Activated T-helper 17 cell treated with anti-CD3 and anti-CD28 coated beads, Interleukin-2, amount 50 U/mL, for 72 hours (primary cell): ENCODE results near the gene PCNA. TPM values are rescaled to one million over a fixed set of nuclear protein-coding genes. Genes with fewer than 3 reads are reported as not detected.
A peak's percentile ranks its signal among the peaks of the same experiment; 100 is the strongest.
"Not testable (repeated sequence)": the region's sequence is repeated elsewhere in the genome, so short reads cannot be mapped to it uniquely, and the experiment has no call there.

Source experiments
- ATAC-seq: fragments of 150-1000 bp; cut with Tn5 transposase; replicated peaks from 2 replicates; pipeline ENCODE4 v1.10.0; 2021; ENCODE audit warnings: mild to moderate bottlenecking, moderate library complexity
- H3K27ac Mint-ChIP-seq: one replicate; pipeline ENCODE4 v1.8.0; 2022; ENCODE audit warnings: mixed read lengths
- H3K27me3 Mint-ChIP-seq: one replicate; pipeline ENCODE4 v1.8.0; 2022; ENCODE audit warnings: mixed read lengths
- H3K36me3 Mint-ChIP-seq: one replicate; pipeline ENCODE4 v1.8.0; 2022; ENCODE audit warnings: low read depth, mild to moderate bottlenecking, mixed read lengths
- H3K4me1 Mint-ChIP-seq: one replicate; pipeline ENCODE4 v1.8.0; 2022; ENCODE audit warnings: mixed read lengths
- H3K4me3 Mint-ChIP-seq: one replicate; pipeline ENCODE4 v1.8.0; 2022; ENCODE audit warnings: mild to moderate bottlenecking, mixed read lengths
- H3K9me3 Mint-ChIP-seq: one replicate; pipeline ENCODE4 v1.8.0; 2022; ENCODE audit warnings: mixed read lengths
- total RNA-seq, 2 donors: library from RNA; stranded (reverse); gene quantifications; one replicate each; pipeline ENCODE4 v1.2.3, GENCODE V29; 2022

PCNA gene
- total RNA-seq, 2 donors from 2014 or later, result 346 to 572 TPM

GRCh38 chr20:5072756-5073659, 46.8 kb downstream of the PCNA start:
- no peaks in the 10 kb centered on the region for H3K27me3 Mint-ChIP-seq
- H3K27ac Mint-ChIP-seq, result peak overlapping the region; percentile 56
- no peaks in the 10 kb centered on the region for H3K9me3 Mint-ChIP-seq
- H3K36me3 Mint-ChIP-seq, result no peaks in the 10 kb centered on the region
- no peak for ATAC-seq
- no peak overlapping the region for H3K4me3 Mint-ChIP-seq
- peaks cover 5% of the 10 kb centered on the region for H3K4me1 Mint-ChIP-seq

- H3K27me3 Mint-ChIP-seq, H3K27ac Mint-ChIP-seq, H3K36me3 Mint-ChIP-seq, H3K4me3 Mint-ChIP-seq, ATAC-seq, H3K9me3 Mint-ChIP-seq, H3K4me1 Mint-ChIP-seq: not testable (repeated sequence)
These were observed 47.8 kb downstream of the PCNA start for GRCh38 chr20:5071942-5072341.

DNA sequence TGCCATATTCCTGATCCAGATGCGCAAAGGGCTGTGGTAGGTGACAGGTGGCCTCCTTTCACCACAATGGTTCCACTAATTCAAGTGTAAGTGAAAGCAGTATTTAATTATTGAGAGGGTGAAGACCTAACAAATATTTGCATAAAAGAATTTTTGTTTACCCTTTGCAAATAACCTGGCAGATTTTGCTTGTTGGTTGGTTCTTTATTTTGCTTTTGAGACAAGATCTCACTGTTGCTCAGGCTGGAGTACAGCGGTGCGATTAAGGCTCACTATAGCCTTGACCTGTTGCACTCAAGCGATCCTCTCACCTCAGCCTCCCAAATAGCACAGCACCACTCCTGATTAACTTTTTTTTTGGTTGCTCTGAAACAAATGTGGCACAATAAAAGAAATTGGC, 49.2 kb downstream of the PCNA start:
- H3K4me1 Mint-ChIP-seq, result no peaks in the 10 kb centered on the region
- ATAC-seq, result no peak
- H3K4me3 Mint-ChIP-seq, result no peak overlapping the region
- H3K36me3 Mint-ChIP-seq, result no peaks in the 10 kb centered on the region
- no peaks in the 10 kb centered on the region for H3K27me3 Mint-ChIP-seq
- no peaks in the 10 kb centered on the region for H3K9me3 Mint-ChIP-seq
- no peak overlapping the region for H3K27ac Mint-ChIP-seq

DNA sequence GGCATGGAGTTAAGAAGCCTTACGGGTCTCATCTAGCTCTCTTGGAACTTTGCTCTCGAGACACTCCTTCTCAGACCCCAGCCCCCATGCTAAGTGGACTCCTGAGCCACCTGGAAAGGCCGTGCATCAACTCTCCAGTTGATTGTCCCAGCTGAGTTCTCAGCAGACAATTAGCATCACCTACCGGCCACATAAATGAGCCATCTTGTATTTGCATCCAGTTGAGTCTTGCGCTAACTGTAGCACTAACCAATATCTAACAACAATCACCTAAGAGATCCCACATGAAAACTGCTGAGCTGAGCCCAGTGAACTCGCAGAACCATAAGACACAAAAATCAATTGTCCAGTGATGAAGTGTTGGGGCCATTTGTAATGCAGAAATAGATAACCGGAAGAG, 49.7 kb downstream of the PCNA start:
- no peak for ATAC-seq
- H3K4me1 Mint-ChIP-seq, result no peaks in the 10 kb centered on the region
- no peak overlapping the region for H3K4me3 Mint-ChIP-seq
- no peaks in the 10 kb centered on the region for H3K36me3 Mint-ChIP-seq
- H3K9me3 Mint-ChIP-seq, result no peaks in the 10 kb centered on the region
- H3K27ac Mint-ChIP-seq, result no peak overlapping the region
- H3K27me3 Mint-ChIP-seq, result no peaks in the 10 kb centered on the region

DNA sequence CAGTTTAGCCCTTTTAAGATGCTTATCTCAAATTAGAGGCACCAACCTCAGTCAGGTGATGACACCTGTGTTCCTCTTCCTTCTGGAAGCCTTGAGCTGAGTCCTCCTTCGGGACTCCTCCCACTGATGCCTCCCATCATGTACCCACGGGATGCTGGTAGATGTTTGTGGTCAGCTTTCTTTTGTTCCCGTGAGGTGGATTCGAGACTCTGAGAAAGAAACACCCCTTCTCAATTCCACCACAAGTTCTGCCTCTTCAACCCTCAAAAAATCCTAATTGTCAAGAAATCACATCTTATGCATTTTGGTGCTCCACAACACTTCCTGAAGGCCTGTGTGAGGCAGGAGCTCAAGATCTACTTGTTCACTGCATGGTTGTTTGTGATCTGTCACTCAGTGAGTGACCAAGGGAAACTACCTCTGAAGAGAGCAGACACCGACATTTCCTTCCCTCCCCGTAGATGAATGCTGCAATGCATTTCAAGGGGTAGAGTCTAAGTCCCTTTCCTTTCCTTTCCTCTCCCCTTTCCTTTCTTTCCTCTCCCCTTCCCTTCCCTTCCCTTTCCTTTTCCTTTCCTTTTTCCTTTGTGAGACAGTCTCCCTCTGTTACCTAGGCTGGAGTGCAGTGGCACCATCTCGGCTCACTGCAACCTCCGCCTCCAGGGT, 50.5 kb downstream of the PCNA start:
- H3K36me3 Mint-ChIP-seq, result no peaks in the 10 kb centered on the region
- no peak overlapping the region for H3K27ac Mint-ChIP-seq
- no peaks in the 10 kb centered on the region for H3K9me3 Mint-ChIP-seq
- H3K4me3 Mint-ChIP-seq, result no peak overlapping the region
- no peaks in the 10 kb centered on the region for H3K27me3 Mint-ChIP-seq
- ATAC-seq, result no peak
- no peaks in the 10 kb centered on the region for H3K4me1 Mint-ChIP-seq

DNA sequence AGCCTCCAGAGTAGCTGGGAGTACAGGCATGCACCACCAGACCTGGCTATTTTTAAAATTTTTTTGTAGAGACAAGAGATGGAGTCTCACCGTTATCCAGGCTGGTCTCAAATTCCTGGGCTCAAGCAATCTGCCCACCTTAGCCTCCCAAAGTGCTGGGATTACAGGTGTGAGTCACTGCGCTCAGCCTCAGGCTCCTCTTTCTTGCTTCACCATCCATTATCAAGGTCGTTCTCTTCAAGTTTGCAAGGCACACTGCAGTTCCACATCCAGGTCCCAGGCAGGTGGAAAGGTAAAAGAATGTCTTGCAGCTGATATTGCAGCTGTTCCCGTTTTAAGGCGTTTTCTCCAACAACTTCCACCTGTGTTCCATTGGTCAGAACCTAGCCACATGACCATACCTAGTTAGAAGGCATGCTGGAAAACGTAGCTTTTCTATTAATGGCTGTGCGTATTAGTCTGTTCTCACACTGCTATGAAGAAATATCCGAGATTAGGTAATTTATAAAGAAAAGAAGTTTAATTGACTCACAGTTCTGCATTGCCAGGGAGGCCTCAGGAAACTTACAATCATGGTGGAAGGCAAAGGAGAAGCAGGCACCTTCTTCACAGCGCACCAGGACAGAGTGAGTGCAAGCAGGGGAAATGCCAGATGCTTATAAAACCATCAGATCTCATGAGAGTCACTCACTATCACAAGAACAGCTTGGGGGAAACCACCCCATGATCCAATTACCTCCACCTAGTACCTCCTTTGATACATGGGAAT, 51.7 kb downstream of the PCNA start:
- Mint-ChIP-seq H3K27me3 (no peaks in the 10 kb centered on the region), H3K4me3 (no peak overlapping the region), H3K27ac (no peak overlapping the region), H3K36me3 (no peaks in the 10 kb centered on the region), H3K4me1 (no peaks in the 10 kb centered on the region), H3K9me3 (no peaks in the 10 kb centered on the region)
- no peak for ATAC-seq

- peak; percentile 75 for ATAC-seq
- H3K4me3 Mint-ChIP-seq, result no peak overlapping the region
- H3K36me3 Mint-ChIP-seq, result no peaks in the 10 kb centered on the region
- H3K27me3 Mint-ChIP-seq, result no peaks in the 10 kb centered on the region
- H3K9me3 Mint-ChIP-seq, result no peaks in the 10 kb centered on the region
- no peak overlapping the region for H3K27ac Mint-ChIP-seq
- no peaks in the 10 kb centered on the region for H3K4me1 Mint-ChIP-seq
These were observed 53.8 kb downstream of the PCNA start for GRCh38 chr20:5065879-5066383.

DNA sequence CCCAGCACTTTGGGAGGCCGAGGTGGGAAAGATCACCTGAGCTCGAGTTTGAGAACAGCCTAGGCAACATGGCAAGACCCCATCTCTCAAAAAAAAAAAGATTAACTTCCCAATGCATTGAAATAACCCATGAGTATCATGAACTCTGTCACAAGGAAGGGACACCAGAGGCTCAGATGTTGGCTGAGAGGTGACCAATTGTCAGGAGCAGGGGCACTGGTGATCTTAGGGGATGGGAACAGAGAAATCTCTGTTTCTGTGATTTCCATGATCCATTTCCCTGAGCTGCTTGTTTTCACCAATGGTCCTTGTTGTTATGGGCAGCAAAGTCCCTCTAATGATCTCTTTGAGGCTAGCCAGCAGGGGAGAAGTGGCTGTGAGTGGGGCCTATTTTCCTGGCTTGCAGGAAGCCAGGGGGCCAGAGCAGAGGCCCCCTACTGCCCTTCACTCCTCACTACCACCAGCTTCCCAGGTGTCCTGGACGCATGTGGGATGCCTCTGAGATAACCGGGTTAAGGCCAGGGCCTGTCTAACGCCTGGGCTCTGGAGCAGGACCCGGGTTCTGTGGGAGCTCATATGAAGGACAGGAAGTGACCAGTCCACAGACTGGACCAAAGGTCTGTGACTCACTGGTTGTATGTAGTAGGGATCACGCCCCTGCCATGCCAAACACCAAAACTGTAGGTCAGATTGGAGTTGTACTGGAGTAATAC, 54.4 kb downstream of the PCNA start:
- no peaks in the 10 kb centered on the region for H3K4me1 Mint-ChIP-seq
- no peaks in the 10 kb centered on the region for H3K9me3 Mint-ChIP-seq
- no peak overlapping the region for H3K4me3 Mint-ChIP-seq
- no peaks in the 10 kb centered on the region for H3K36me3 Mint-ChIP-seq
- H3K27ac Mint-ChIP-seq, result no peak overlapping the region
- ATAC-seq, result no peak
- no peaks in the 10 kb centered on the region for H3K27me3 Mint-ChIP-seq

Other genes starting within 250 kb of the PCNA start
- 10 to 100 TPM in 1 of 2 donors, 1 to 10 TPM in 1; 9.0 to 17.2 TPM for gene SLC23A2, start 118.4 kb downstream of the PCNA start, total RNA-seq
- 10 to 100 TPM; 50.6 to 64.2 TPM for gene TMEM230, start 6.9 kb downstream of the PCNA start, total RNA-seq
- gene CDS2, start 7.0 kb upstream of the PCNA start, total RNA-seq, result 10 to 100 TPM; 53.8 to 70.5 TPM
- not detected for gene PROKR2, start 197.0 kb upstream of the PCNA start, total RNA-seq